H1 (cell line): Measurements from ENCODE around the gene KDM2A. TPM values are rescaled to one million over a fixed set of nuclear protein-coding genes. Genes with fewer than 3 reads are reported as not detected.

Experiments
- ATF2 ChIP-seq: IDR thresholded peaks from 2 replicates; pipeline ENCODE4 v1.6.1; 2012; ENCODE audit warnings: low read length, inconsistent platforms
- BCL11A ChIP-seq, 2 experiments: IDR thresholded peaks; one replicate each; pipeline ENCODE4 v1.6.1; 2011; ENCODE audit warnings: low read depth in 2 of 2, low read length in 2 of 2, mild to moderate bottlenecking in 2 of 2
- EP300 ChIP-seq, 2 experiments: IDR thresholded peaks; 1 replicate in 1 of 2; 2 replicates in 1 of 2; pipeline ENCODE4 v1.6.1; 2011 to 2012; ENCODE audit warnings: low read depth in 2 of 2, low read length in 2 of 2, mild to moderate bottlenecking in 2 of 2, borderline replicate concordance in 1 of 2, inconsistent platforms in 1 of 2, moderate library complexity in 1 of 2
- JUND ChIP-seq: IDR thresholded peaks from 2 replicates; pipeline ENCODE4 v1.6.1; 2011; ENCODE audit warnings: mild to moderate bottlenecking, improper control_type of control experiment, low read length
- KDM5A ChIP-seq: fragments of 200-600 bp; IDR thresholded peaks from 2 replicates; pipeline ENCODE4 v1.7.1; 2012; ENCODE audit warnings: mild to moderate bottlenecking, low read length, inconsistent platforms, mixed read lengths
- MAFK ChIP-seq: IDR thresholded peaks from 2 replicates; pipeline ENCODE4 v1.6.1; 2012; ENCODE audit warnings: low read depth, mild to moderate bottlenecking, improper control_type of control experiment, low read length
- TAF7 ChIP-seq: optimal IDR thresholded peaks from 2 replicates; pipeline ENCODE3; 2011; ENCODE audit warnings: low read depth, mild to moderate bottlenecking, inconsistent platforms, low read length, moderate library complexity, borderline replicate concordance
- YY1 ChIP-seq: IDR thresholded peaks from 2 replicates; pipeline ENCODE4 v1.6.1; 2011; ENCODE audit warnings: low read depth, mild to moderate bottlenecking, low read length
- polyA plus RNA-seq, 7 experiments: library from polyadenylated mRNA; depleted of rRNA in 3 of 7; stranded (reverse) in 5 of 7; unstranded in 2 of 7; fragments of >200 nt in 5 of 7; fragments of 200-250 nt in 2 of 7; gene quantifications; 1 replicate in 5 of 7; 2 replicates in 1 of 7; 4 replicates in 1 of 7; pipeline versions ENCODE4 v1.2.1 to v1.2.3, GENCODE V29; 2011 to 2013; ENCODE audit warnings: missing spikeins in 2 of 7, mixed read lengths in 2 of 7
- total RNA-seq: library from RNA; stranded (reverse); fragmentation: NEBNext Ultra II Directional; extraction: Animal tissue kit (Norgen Biotek cat#: 25700); gene quantifications from 2 replicates; pipeline ENCODE4 v1.2.1, GENCODE V29; 2021

The KDM2A gene
- total and polyA plus RNA-seq, 2 of the 8 experiments (the other 6 are each of a cell fraction or from before 2014, with no cell fraction given), result 55.4 to 66.2 TPM

GRCh38 chr11:67266449-67267187 lies 147.6 kb downstream of the KDM2A start, which contains the start of gene GRK2 (continued):
- TF ChIP-seq ATF2 (no peak), EP300 (IDR thresholded peaks at IDR 0.05; ENCODE audit: borderline replicate concordance in 1 of 2, low read depth in 2 of 2, low read length in 2 of 2) (no peak), YY1 (peak; percentile 87; the same call in 1 of the 2 replicates), BCL11A (IDR thresholded peaks at IDR 0.05; ENCODE audit: low read depth in 2 of 2, low read length in 2 of 2) (no peak), KDM5A (no peak), MAFK (no peak), JUND (no peak), TAF7 (no peak)
